Measurements from ENCODE around the gene LNPEP.

GRCh38 chr5:96928931-96929708 lies 6.8 kb upstream of the LNPEP start:
- no peak for TF ChIP-seq ATF3 (IDR thresholded peaks at IDR 0.05; ENCODE audit: borderline replicate concordance, extremely low read depth, low read depth, low read length)
- no peak for TF ChIP-seq HDAC2 (IDR thresholded peaks at IDR 0.05)
- TF ChIP-seq RCOR1 (conservative IDR thresholded peaks at IDR 0.05; ENCODE audit: low read depth, low read length) = no peak
- no peak for TF ChIP-seq TAF1 (IDR thresholded peaks at IDR 0.05; ENCODE audit: borderline replicate concordance, low read depth, low read length)
- no peak for TF ChIP-seq SMC3 (IDR thresholded peaks at IDR 0.05; ENCODE audit: borderline replicate concordance, low read length)
- no peak for TF ChIP-seq SIN3A (IDR thresholded peaks at IDR 0.05; ENCODE audit: low read depth, low read length)
- TF ChIP-seq TCF12 (IDR thresholded peaks at IDR 0.05; ENCODE audit: low read depth, low read length) = no peak
- TF ChIP-seq ATF7 (IDR thresholded peaks at IDR 0.05; ENCODE audit: low read depth) = no peak

Data from GM12878 (cell line).